Pulmonary artery endothelial cell (primary cell): ENCODE measurements around the gene TNRC6B. TPM values are rescaled to one million over a fixed set of nuclear protein-coding genes. Genes with fewer than 3 reads are reported as not detected.
"Not testable (repeated sequence)": the region's sequence is repeated elsewhere in the genome, so short reads cannot be mapped to it uniquely, and the experiment has no call there.

ENCODE experiments used
- DNase-seq: peaks from one replicate; pipeline ENCODE4 v3.0.0-alpha.2; 2011; ENCODE audit warnings: low read depth, low spot score
- total RNA-seq: library from RNA; depleted of rRNA; stranded (reverse); fragments of >200 nt; gene quantifications from 2 replicates; pipeline ENCODE4 v1.2.3, GENCODE V29; 2014

The TNRC6B gene
- total RNA-seq, 1 donor from 2014 or later, result 13.3 TPM

DNA sequence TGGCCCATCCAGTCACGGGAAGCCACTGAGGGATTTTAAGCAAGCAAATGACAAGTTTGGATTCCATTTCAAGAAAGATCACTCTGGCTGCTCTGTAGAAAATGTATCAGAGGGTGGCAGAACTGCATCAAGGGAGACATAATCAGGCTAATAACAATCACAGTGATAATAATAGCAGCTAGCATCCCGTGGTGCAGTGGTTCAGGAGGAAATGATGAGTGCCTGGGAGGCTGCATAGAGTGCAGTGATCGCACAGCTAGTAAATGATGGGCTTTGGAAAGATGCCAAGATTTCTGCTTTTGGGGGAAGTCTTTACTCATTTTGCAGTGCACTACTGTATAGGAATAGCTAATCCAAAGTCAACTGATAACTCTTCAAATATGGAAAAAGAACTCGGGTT, 35.8 kb downstream of the TNRC6B start:
- no peak for DNase-seq

GRCh38 chr22:40215266-40215665, 37.5 kb downstream of the TNRC6B start:
- no peak for DNase-seq

- DNase-seq, result no peak
Measured at GRCh38 chr22:40216041-40216756, 38.5 kb downstream of the TNRC6B start.

DNA sequence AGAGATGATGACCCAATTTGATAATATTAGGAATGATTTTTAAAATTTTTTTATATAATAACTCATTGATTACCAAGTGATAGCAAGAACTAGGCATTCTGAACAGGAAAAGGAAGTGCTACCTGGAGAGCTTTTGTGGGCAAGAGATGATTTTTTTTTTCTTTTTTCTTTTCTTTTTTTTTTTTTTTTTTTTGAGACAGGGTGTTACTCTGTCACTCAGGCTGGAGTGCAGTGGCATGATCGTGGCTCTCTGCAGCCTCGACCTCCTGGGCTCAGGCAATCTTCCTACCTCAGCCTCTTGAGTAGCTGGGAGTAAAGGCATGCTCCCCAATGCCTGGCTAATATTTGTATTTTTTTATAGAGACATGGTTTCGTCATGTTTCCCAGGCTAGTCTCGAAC, 40.4 kb downstream of the TNRC6B start:
- no peak for DNase-seq

- no peak for DNase-seq
Measured at GRCh38 chr22:40218723-40219294, 41.1 kb downstream of the TNRC6B start.

GRCh38 chr22:40220316-40221054, 42.8 kb downstream of the TNRC6B start:
- no peak for DNase-seq

GRCh38 chr22:40221055-40221414, 43.3 kb downstream of the TNRC6B start:
- DNase-seq, result no peak

- not testable (repeated sequence) for DNase-seq
Measured at GRCh38 chr22:40222979-40223378, 45.3 kb downstream of the TNRC6B start.

DNA sequence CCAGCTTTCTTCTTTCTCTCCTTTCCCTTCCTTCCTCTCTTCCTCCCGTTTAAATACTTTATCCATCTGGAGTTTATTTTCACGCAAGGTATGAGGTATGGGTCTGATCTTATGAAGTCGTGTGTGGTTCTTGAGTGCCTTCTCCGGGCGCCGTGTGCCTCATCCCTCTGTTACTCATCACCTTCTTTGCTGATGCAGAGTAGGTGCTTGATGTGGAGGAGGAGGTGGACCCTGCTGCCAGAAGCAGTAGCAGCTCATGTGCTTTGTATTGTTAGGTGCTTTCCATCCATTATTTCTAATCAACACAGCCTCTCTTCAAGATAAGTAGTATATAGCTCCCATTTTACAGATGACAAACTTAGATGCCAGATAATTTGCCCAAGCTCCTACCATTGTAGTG, 47.0 kb downstream of the TNRC6B start:
- no peak for DNase-seq

- DNase-seq, result no peak
Measured at GRCh38 chr22:40226620-40227019, 48.9 kb downstream of the TNRC6B start.

GRCh38 chr22:40231618-40232313, 54.0 kb downstream of the TNRC6B start:
- DNase-seq, result no peak

DNA sequence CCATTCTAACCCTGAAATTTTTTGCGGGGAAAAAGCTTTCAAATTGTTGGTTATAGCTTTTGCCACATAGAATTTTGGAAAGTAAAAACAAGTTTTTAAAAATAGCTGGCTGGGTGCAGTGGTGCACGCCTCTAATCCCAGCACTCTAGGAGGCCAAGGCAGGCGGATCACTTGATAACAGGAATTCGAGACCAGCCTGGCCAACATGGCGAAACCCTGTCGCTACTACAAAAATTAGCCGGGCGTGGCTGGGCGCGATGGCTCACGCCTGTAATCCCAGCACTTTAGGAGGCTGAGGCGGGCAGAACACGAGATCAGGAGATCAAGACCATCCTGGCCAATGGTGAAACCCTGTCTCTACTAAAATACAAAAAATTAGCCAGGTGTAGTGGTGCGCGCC, 54.9 kb downstream of the TNRC6B start:
- DNase-seq, result no peak

DNA sequence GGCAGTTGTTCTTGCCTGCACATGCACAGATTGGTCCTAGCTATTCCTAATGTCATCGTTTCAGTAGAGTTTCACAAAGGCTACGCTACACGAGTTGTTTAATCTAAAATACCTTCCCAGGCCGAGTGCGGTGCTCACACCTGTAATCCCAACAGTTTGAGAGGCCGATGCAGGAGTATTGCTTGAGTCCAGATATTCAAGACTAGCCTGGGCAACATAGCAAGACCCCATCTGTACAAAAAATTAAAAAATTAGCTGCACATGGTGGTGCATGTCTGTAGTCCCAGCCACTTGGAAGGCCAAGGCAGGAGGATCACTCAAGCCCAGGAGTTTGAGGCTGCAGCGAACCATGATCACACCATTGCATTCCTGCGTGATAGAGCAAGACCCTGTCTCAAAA, 56.2 kb downstream of the TNRC6B start:
- no peak for DNase-seq

GRCh38 chr22:40234658-40235057, 56.9 kb downstream of the TNRC6B start:
- DNase-seq, result no peak

DNA sequence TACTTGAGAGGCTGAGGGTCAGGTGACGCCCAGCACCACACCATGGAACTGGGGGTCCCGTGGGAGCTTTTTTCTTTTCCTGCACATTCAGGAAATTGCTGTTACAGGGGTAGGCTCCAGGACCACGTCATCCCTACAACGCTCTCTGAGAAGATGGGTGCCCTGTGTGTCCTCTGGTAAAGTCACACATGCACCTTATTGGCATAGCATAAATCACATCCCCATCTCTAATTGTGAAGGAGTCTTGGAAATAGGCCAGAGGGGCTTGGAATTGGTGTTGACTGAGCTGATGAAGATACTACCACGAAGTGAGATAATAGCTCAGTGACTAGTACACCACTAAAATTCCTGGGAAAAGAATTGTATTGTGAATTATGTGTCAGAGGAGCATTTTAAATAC, 57.6 kb downstream of the TNRC6B start:
- DNase-seq, result no peak

GRCh38 chr22:40236131-40236665, 58.5 kb downstream of the TNRC6B start:
- DNase-seq, result no peak

DNA sequence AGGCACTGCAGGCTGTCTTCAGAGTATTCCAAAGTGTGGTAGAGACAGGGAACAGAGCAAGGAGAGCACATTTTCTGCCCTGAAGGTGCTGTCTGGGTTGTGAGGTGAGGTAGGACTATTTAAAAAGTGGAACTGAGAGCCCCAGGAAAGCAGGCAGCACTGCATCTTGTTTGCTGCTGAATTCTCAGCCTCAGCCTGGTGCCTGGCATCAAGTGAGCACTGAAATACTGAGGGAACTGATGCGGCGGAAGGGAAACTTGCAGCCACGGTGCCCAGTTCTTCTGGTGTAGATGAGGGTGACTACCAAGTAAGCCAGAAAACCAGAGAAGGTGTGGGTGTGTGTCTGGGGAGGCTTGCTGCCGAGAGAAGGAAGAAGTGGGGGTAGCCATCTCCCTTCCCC, 59.5 kb downstream of the TNRC6B start:
- DNase-seq, result no peak

DNA sequence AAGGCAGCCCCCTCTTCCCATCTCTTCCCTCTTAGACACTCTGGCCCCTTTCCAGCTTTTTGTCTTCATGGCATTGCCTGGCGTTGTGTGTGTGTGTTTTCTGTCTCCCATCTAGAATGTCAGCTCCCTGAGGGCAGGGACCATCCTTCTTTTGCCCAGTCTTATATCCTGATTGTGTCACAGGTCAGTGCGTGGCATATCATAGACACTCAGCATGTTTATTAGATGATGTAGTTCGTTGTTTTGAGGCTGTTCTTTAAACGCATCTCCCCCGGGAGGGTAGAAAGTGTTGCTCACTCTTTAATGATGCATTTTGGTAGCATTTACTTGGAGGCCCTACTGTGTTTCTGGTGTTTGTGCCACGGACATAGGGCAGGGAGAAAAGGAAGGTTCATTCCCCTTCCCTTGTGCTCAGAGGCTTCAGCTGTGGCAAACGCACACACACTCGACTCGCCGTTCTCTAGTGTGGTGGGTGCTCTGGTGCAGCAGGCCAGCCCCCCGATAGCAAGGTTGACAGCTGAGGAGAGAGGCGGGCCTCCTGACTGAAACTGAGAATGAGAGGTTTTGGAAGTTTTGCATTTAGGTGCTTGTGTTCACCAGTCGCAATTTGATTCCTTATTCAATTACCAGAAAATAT, 60.2 kb downstream of the TNRC6B start:
- no peak for DNase-seq

DNA sequence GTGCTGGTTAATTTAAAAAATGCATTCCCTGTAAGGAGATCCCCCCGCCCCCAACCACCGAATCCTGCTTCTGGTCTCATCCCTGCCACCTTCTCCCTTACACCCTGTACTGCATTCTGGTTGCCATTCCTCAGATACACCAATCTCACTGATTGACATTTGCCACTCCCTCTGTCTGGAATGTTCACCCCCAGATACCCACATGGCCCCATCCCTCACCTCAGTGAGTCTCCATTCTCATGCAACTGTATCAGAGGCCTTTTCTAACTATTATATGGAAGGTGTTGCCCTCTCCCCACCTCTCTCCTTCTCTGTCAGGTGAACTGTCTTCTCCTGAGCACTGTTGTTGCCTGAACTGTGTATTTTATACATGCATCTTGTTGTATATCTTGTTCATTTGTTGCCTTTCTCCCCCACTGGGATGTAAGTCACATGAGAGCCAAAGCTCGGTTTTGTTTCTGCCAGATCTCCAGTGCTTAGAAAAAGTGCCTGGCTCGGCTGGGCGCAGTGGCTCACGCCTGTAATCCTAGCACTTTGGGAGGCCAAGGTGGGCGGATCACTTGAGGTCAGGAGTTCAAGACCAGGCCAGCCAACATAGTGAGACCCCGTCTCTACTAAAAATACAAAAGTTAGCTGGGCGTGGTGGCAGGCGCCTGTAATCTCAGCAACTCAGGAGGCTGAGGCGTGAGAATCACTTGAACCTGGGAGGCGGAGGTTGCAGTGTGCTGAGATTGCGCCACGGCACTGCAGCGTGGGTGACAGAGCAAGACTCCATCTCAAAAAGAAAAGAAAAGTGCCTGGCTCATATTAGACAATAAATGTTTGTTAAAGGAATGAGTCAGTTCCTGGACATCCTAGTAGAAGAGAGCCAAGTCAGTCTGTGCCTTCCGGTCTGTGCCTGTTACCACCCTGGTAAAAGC, 61.0 kb downstream of the TNRC6B start:
- peak; percentile 51 for DNase-seq

DNA sequence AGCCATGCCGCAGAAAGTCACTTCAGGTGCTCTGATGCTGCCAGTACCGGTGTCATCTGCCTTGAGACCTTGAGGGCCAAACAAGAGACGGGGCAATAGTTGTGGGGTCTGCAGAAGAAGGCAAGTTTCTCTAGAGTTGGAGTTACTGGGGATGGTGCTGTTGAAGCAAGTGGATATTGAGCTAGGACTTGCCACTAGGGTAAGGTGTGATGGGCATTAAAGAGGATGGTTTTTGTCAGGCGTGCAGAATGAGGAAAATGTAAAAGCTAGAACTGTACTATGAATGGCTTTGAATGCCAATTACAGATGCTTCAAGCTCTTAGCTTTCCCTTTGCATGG, 61.6 kb downstream of the TNRC6B start:
- DNase-seq, result no peak
